ENCODE results near the gene ATR.
"Not testable (repeated sequence)": the region's sequence is repeated elsewhere in the genome, so short reads cannot be mapped to it uniquely, and the experiment has no call there.

Gene ATR

DNA sequence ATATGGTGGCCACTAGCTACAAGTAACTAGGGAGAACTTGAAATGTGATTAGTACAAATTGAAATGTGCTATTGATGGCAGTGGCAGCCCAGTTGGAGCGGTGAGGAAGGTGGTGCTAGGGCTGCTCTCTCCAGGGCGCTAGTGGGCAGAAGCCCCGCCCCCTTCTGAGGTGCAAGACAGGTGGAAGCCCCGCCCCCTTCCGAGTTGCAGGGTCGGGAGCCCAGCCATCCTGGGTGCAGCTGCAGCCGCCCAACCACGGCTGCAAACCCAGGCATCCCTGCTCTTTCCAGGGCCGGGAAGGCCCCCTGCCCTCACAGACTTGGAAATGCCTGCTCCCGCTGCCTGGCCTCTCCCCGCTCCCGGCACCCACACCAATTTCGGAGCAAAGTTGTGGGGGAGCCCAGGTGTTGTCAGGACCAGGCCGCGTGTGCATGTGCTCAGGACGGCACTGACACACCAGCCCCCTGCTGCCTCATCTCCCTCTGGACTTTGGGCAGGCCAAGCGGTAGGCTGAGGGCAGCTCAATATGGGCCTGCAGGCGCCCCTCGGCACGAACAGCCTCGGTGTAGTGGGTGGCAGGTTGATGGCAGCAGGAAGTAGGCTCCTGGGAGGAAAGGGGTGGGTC lies 10.0 kb downstream of the ATR start:
- DNase-seq (ENCODE audit: low spot score): no peak
- TF ChIP-seq, protein P1, sequence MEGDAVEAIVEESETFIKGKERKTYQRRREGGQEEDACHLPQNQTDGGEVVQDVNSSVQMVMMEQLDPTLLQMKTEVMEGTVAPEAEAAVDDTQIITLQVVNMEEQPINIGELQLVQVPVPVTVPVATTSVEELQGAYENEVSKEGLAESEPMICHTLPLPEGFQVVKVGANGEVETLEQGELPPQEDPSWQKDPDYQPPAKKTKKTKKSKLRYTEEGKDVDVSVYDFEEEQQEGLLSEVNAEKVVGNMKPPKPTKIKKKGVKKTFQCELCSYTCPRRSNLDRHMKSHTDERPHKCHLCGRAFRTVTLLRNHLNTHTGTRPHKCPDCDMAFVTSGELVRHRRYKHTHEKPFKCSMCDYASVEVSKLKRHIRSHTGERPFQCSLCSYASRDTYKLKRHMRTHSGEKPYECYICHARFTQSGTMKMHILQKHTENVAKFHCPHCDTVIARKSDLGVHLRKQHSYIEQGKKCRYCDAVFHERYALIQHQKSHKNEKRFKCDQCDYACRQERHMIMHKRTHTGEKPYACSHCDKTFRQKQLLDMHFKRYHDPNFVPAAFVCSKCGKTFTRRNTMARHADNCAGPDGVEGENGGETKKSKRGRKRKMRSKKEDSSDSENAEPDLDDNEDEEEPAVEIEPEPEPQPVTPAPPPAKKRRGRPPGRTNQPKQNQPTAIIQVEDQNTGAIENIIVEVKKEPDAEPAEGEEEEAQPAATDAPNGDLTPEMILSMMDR (IDR thresholded peaks at IDR 0.05; ENCODE audit: extremely low read depth, missing control alignments): no peak

DNA sequence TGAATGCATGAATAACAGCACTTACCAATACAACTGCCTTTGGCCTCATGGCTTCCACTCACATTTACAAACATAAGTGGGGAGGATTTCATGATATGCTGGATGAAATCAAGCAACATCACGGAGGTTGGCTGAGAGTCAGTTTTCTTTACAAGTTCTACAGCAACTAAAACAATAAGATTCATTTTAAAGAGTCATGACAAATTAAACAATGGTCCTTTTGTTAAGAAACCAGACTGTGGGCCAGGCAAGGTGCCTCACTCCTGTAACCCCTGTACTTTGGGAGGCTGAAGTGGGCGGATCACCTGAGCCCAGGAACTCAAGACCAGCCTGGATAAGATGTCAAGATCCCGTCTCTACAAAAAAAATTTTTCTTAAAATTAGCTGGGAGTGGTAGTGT lies 12.4 kb downstream of the ATR start:
- DNase-seq (ENCODE audit: low spot score): no peak
- TF ChIP-seq, protein P1 (IDR thresholded peaks at IDR 0.05; ENCODE audit: extremely low read depth, missing control alignments): no peak

DNA sequence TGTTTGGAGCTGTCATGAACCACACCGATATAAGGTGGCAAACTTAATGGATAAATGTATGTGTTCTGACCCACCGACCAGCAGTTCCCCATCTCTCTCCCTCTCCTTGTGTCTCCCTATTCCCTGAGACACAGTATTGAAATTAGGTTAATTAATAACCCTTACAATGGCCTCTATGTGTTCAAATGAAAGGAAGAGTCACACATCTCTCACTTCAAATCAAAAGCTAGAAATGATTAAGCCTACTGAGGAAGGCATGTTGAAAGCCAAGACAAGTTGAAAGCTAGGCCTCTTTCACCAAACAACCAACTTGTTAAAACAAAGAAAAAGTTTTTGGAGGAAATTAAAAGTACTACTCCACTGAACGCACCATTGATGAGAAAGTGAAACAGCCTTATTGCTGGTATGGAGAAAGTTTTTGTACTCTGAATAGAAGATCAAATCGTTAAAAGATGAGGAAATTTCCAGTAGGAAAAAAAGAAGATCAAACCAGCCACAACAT lies 15.0 kb downstream of the ATR start:
- TF ChIP-seq, protein P1 (IDR thresholded peaks at IDR 0.05; ENCODE audit: extremely low read depth, missing control alignments): no peak
- no peak for DNase-seq (ENCODE audit: low spot score)

DNA sequence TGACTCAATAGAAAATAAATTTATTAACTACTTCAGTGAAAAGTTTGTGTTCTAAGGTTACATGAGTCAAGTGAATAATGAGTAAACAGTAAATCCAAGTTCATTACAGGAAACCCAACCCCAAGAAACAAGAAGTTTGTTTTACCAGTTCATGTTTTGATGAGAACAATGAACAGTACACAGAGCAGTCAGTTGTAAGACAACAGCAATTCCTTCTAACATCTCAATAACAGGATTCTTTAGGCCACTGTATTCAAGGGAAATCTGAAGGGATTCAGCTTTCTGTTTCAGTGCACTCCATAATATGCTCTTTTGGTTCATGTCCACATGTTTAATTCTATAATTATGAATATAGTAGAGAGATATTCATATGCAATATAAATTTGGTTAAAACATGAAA lies 18.4 kb downstream of the ATR start:
- no peak for DNase-seq (ENCODE audit: low spot score)
- TF ChIP-seq, protein P1 (IDR thresholded peaks at IDR 0.05; ENCODE audit: extremely low read depth, missing control alignments): no peak

DNA sequence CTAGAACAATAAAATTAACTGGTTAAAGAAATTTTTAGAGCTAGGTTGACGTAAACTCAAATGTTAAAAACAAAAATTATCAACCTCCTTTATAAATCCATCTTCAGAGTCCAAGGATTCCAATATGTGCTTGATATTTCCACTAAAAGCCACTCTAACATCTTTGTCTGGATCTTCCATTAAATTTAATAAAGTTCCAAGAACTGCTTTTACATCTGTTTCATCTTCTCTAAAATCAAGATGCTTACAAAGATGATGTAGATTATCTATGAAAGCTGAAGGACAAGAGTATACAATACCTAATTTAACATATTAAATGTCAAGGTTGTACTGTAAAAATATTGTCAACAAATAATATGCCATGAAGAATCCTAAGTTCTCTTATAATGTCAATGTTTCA lies 24.8 kb downstream of the ATR start:
- TF ChIP-seq, protein P1 (IDR thresholded peaks at IDR 0.05; ENCODE audit: extremely low read depth, missing control alignments): no peak
- no peak for DNase-seq (ENCODE audit: low spot score)

DNA sequence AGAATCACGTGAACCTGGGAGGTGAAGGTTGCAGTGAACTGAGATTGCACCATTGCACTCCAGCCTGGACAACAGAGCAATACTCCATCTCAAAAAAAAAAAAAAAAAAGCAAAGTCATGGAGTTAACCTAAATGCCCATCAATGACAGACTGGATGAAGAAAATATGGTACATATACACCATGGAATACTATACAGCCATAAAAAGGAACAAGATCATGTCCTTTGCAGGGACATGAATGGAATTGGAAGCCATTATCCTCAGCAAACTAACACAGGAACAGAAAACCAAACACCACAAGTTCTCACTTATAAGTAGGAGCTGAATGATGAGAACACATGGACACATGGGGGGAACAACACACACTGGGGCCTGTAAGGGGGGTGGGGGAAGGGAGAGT lies 26.0 kb downstream of the ATR start:
- not testable (repeated sequence) for DNase-seq (ENCODE audit: low spot score)

DNA sequence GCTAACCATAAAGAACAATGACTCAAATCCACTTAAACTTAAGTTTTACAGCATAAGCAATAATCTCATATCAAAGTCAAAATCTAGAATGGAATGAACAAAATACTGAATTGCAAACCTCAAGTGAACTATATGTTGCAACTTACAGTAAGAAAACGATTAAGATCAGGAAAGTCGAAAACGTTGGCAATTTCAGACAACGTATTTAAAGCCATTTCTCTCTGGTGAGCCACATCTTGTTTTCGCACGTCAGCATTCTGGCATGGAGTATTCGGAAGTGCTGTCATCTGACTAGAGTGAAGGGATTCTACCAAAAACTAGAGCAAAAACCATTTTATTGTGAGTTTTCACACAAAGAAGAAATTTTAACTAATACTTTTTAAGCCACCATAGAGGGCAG lies 28.5 kb downstream of the ATR start:
- DNase-seq (ENCODE audit: low spot score): no peak
- TF ChIP-seq, protein P1 (IDR thresholded peaks at IDR 0.05; ENCODE audit: extremely low read depth, missing control alignments): no peak

DNA sequence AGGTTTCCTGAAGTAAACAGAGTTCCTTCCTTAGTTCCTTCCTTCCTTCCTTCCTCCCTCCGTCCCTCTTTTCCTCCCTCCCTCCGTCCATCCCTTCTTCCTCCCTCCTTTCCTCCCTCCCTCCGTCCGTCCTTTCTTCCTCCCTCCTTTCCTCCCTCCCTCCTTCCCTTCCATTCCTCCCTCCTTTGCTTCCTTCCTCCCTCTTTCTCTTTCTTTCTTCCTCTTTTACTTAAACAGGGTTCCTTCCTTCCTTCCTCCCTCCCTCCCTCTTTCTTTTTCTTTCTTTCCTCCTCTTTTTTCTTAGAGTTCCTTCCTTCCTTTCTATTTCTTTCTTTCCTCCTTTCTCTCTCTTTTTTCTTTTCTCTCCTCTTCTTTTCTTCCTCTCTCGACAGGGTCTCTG lies 35.2 kb downstream of the ATR start:
- TF ChIP-seq, protein P1 (IDR thresholded peaks at IDR 0.05; ENCODE audit: extremely low read depth, missing control alignments): no peak
- no peak for DNase-seq (ENCODE audit: low spot score)
